Measurements from ENCODE around the gene MAP1LC3B. TPM values are rescaled to one million over a fixed set of nuclear protein-coding genes. Genes with fewer than 3 reads are reported as not detected.

Gene MAP1LC3B
- total RNA-seq, 4 donors from 2014 or later, result 38.0 to 50.6 (median 40.7) TPM

DNA sequence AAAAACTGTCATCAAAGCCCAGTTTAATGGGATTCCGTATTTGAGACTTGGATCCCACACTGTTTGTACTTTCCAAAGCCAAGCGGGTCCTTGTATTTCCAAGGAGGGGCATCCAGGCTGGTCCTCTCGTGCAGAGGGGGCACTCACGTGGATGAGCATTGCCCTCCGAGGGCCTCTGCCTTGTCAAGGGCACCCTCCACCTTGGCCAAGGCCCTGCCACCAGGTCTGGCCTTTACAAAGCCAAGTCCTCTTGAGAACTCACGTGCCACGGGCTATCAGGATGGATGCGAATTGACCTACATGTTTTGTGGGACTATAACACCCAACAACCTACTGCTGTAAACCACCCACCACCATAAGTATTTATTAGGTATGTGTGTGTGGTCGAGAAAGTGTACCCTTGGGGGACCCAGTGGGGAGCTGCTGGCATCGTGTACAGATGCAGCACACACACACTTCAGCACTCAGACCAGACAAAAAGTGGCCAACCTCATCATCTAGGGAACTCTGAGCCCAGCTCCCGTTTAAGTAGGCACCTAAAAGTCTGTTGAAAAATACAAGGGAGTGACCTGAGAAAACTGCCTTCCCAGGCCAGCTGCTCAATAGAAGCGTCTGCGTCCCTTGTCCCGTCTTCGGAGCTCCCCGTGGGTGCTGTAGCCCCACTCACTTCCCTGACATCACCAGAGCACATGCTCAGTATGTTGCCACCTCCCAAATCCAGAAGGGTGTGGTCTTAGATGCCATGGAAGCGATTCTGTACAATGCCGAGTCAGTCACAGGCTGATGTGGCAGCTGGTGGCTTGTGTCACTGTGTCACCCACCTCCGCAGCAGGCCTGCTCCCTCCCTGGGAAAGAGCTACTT is 12.9 kb downstream of the MAP1LC3B start:
- no peaks in the 10 kb centered on the region for H3K9me3 ChIP-seq
- no peaks in the 10 kb centered on the region for H3K4me1 ChIP-seq
- no peaks in the 10 kb centered on the region for H3K27me3 ChIP-seq
- no peak overlapping the region for H3K4me3 ChIP-seq
- TF ChIP-seq POLR2A (IDR thresholded peaks at IDR 0.05), result no peak
- TF ChIP-seq, protein P1, sequence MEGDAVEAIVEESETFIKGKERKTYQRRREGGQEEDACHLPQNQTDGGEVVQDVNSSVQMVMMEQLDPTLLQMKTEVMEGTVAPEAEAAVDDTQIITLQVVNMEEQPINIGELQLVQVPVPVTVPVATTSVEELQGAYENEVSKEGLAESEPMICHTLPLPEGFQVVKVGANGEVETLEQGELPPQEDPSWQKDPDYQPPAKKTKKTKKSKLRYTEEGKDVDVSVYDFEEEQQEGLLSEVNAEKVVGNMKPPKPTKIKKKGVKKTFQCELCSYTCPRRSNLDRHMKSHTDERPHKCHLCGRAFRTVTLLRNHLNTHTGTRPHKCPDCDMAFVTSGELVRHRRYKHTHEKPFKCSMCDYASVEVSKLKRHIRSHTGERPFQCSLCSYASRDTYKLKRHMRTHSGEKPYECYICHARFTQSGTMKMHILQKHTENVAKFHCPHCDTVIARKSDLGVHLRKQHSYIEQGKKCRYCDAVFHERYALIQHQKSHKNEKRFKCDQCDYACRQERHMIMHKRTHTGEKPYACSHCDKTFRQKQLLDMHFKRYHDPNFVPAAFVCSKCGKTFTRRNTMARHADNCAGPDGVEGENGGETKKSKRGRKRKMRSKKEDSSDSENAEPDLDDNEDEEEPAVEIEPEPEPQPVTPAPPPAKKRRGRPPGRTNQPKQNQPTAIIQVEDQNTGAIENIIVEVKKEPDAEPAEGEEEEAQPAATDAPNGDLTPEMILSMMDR (IDR thresholded peaks at IDR 0.05), result no peak
- DNase-seq, result no peak
- peaks cover 0 to 77% (median 3%) of the 10 kb centered on the region in 3 donors for H3K36me3 ChIP-seq
- no peak overlapping the region for H3K27ac ChIP-seq

DNA sequence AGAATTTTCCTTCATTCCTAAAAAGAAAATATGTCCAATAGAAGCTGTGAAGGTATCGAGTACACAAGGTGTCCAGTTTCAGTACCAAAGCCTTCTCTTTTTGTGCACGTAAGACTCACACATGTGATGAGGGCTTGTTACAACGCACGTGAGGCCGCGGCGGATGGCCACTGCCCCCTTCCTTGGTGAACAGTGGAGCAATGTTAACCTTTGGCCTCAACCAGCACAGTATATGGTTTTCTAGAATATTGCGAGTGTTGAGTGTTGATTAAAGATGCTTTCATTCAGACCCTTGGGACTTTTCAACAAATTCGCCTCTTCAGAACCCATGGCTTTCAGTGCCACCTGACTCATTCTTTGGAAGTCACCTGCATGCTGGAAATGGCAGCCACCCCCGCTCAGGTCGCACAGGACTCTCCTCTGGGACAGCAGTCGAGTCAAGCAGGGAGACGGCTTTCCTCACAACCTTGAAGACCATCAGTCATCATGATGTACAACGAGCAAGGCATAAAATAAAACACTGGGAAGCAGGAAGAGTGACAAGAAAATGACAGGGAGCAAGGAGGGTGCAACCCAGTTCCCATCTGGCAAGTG is 14.5 kb downstream of the MAP1LC3B start:
- TF ChIP-seq, protein P1 (IDR thresholded peaks at IDR 0.05), result no peak
- no peak for TF ChIP-seq POLR2A (IDR thresholded peaks at IDR 0.05)
- Histone ChIP-seq H3K9me3 (no peaks in the 10 kb centered on the region), H3K4me1 (peaks cover 0 to 4% (median 0%) of the 10 kb centered on the region in 4 donors), H3K27me3 (no peaks in the 10 kb centered on the region), H3K36me3 (peaks cover 0 to 78% (median 3%) of the 10 kb centered on the region in 3 donors), H3K27ac (peak overlapping the region in 2 of 4 donors; percentile 28 to 36), H3K4me3 (no peak overlapping the region)
- peak in 1 of 3 donors; percentile 43 for DNase-seq

DNA sequence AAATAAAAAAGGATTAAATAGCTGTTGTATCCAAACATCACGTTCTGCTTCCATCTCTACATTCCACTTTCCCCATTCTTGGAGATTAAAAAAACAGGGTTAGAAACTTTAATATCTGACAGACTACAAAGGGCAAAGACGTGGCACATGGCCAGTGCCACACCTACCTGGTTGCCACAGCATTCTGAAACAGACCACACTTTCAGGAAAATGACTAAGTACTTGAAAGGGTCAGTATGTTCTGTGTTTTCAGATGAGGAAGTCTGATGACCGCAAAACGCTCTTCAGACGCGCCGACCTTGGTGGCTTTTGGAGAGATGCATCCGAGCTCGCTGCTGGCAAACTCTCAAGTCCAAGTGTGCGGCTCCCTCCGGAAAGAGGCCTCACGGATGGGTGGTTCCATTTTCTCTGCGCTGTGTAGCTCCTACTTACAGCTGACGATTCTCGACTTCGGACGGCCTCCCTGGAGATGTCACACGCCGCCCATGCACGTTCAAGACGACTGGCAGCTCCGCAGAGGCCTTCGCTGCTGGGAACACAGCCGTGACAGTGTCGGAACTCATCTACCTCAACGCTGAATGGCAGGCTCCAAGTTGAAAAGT is 15.5 kb downstream of the MAP1LC3B start:
- H3K27me3 ChIP-seq, result no peaks in the 10 kb centered on the region
- H3K36me3 ChIP-seq, result peaks cover 0 to 78% (median 3%) of the 10 kb centered on the region in 3 donors
- TF ChIP-seq, protein P1 (IDR thresholded peaks at IDR 0.05), result no peak
- TF ChIP-seq POLR2A (IDR thresholded peaks at IDR 0.05), result no peak
- no peak overlapping the region for H3K4me3 ChIP-seq
- H3K4me1 ChIP-seq, result peaks cover 0 to 4% (median 0%) of the 10 kb centered on the region in 4 donors
- peak; percentile 60 to 82 (median 68) for DNase-seq
- no peaks in the 10 kb centered on the region for H3K9me3 ChIP-seq
- peak overlapping the region in 2 of 4 donors; percentile 36 to 42 for H3K27ac ChIP-seq

DNA sequence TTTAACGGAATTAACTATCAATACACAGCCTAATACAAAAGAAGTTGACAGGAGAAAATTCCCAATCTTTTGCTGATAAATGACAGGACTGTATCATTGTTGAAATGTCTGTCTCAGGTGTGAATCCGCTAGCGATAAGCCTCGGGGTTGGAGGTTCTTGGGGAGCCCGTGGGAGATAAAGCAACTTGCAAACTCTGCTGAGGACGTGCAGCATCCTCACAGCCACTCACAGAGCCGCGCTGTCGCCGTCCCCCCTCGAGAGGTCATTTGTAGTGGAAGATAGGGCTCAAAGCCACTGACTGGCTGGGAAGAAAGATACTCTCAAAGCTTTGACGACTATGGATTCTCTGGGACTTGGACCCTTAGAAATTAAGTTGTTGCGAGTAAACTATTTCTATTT is 17.0 kb downstream of the MAP1LC3B start:
- Histone ChIP-seq H3K4me1 (peaks cover 0 to 6% (median 0%) of the 10 kb centered on the region in 4 donors), H3K4me3 (no peak overlapping the region), H3K9me3 (no peaks in the 10 kb centered on the region), H3K36me3 (peaks cover 0 to 81% (median 0%) of the 10 kb centered on the region in 3 donors), H3K27me3 (no peaks in the 10 kb centered on the region), H3K27ac (no peak overlapping the region)
- TF ChIP-seq POLR2A (IDR thresholded peaks at IDR 0.05), result no peak
- TF ChIP-seq, protein P1 (IDR thresholded peaks at IDR 0.05), result no peak
- no peak for DNase-seq

DNA sequence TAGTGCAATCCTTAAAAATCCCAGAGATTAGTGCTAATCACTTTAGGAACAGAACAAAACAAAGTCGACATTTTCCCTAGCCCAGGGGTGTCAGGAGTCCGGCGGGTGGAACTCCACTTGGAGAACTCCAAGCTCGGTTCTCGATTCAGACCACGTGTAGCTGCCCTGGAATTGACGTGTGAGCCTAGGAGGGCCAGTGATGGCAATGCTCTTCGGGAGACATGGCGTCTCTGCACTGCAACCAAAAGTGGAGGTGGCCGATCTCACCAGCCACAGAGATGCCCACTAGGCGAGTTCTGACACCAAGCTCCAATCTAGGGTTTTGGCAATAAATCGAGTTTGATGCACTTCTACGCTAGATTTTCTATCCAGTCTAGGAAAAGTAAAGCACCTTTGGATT is 17.6 kb downstream of the MAP1LC3B start:
- TF ChIP-seq, protein P1 (IDR thresholded peaks at IDR 0.05), result no peak
- no peak for TF ChIP-seq POLR2A (IDR thresholded peaks at IDR 0.05)
- no peak overlapping the region for H3K4me3 ChIP-seq
- no peak overlapping the region for H3K27ac ChIP-seq
- H3K9me3 ChIP-seq, result no peaks in the 10 kb centered on the region
- peaks cover 0 to 8% (median 0%) of the 10 kb centered on the region in 4 donors for H3K4me1 ChIP-seq
- peaks cover 0 to 81% (median 0%) of the 10 kb centered on the region in 3 donors for H3K36me3 ChIP-seq
- H3K27me3 ChIP-seq, result no peaks in the 10 kb centered on the region
- DNase-seq, result no peak

All from Peyer's patch (tissue), 4 donors.